HEK293T (cell line): ENCODE data around the gene EDNRB.

Experiments
- ELF4 ChIP-seq: fragments of 450-650 bp; IDR thresholded peaks from 2 replicates; pipeline ENCODE4 v1.6.1; 2017; ENCODE audit warnings: antibody characterized with exemption
- FOXA1 ChIP-seq: fragments of 450-650 bp; IDR thresholded peaks from 2 replicates; pipeline ENCODE4 v1.6.1; 2016; ENCODE audit warnings: mild to moderate bottlenecking
- FOXK2 ChIP-seq: fragments of 450-650 bp; IDR thresholded peaks from 2 replicates; pipeline ENCODE4 v1.6.1; 2016; ENCODE audit warnings: mild to moderate bottlenecking
- FOXM1 ChIP-seq: fragments of 450-650 bp; IDR thresholded peaks from 2 replicates; pipeline ENCODE4 v1.6.1; 2017; ENCODE audit warnings: mild to moderate bottlenecking, borderline replicate concordance
- HDGF ChIP-seq: fragments of 450-650 bp; IDR thresholded peaks from 2 replicates; pipeline ENCODE4 v1.6.1; 2017; ENCODE audit warnings: antibody characterized with exemption, borderline replicate concordance
- LEF1 ChIP-seq: fragments of 450-650 bp; IDR thresholded peaks from 2 replicates; pipeline ENCODE4 v1.6.1; 2017; ENCODE audit warnings: mild to moderate bottlenecking, borderline replicate concordance
- SP1 ChIP-seq: fragments of 450-650 bp; IDR thresholded peaks from 2 replicates; pipeline ENCODE4 v1.6.1; 2017
- SUZ12 ChIP-seq: fragments of 450-650 bp; IDR thresholded peaks from 2 replicates; pipeline ENCODE4 v1.6.1; 2016; ENCODE audit warnings: mild to moderate bottlenecking
- ZNF384 ChIP-seq: fragments of 450-650 bp; IDR thresholded peaks from 2 replicates; pipeline ENCODE4 v1.6.1; 2016

GRCh38 chr13:77892491-77892890 is 26.1 kb downstream of the EDNRB start:
- no peak for TF ChIP-seq ZNF384
- TF ChIP-seq LEF1: no peak
- TF ChIP-seq FOXM1: no peak
- TF ChIP-seq SUZ12: no peak
- TF ChIP-seq ELF4: no peak
- TF ChIP-seq FOXA1: no peak
- TF ChIP-seq SP1: no peak
- no peak for TF ChIP-seq HDGF
- TF ChIP-seq FOXK2: no peak
